Esophagus squamous epithelium (tissue), 5 donors: ENCODE measurements around the gene SCAMP5. TPM values are rescaled to one million over a fixed set of nuclear protein-coding genes. Genes with fewer than 3 reads are reported as not detected.

Source experiments
- DNase-seq: peaks from one replicate; lab custom pipeline; 2025; lab: John Stamatoyannopoulos, UW
- H3K27ac ChIP-seq, 4 donors: fragments of 200-600 bp; sonication (generic); one replicate each; pipeline ENCODE4 v1.5.1; 2016 to 2019; ENCODE audit warnings: mild to moderate bottlenecking in 1 of 4
- H3K27me3 ChIP-seq, 4 donors: fragments of 200-600 bp; sonication (generic); 1 replicate in 3 of 4; 2 replicates in 1 of 4; pipeline versions ENCODE4 v1.5.1 to v1.6.0; 2017 to 2021; ENCODE audit warnings: antibody characterized with exemption in 1 of 4
- H3K36me3 ChIP-seq, 3 donors: fragments of 200-600 bp; sonication (generic); one replicate each; pipeline ENCODE4 v1.5.1; 2016 to 2019
- H3K4me1 ChIP-seq, 3 donors: fragments of 200-600 bp; sonication (generic); one replicate each; pipeline ENCODE4 v1.5.1; 2017 to 2019
- H3K4me3 ChIP-seq, 4 donors: fragments of 200-600 bp; sonication (generic); 1 replicate in 3 of 4; 2 replicates in 1 of 4; pipeline ENCODE4 v1.5.1; 2016 to 2019; ENCODE audit warnings: mild to moderate bottlenecking in 2 of 4, moderate library complexity in 1 of 4
- H3K9me3 ChIP-seq, 3 donors: fragments of 200-600 bp; sonication (generic); one replicate each; pipeline ENCODE4 v1.5.1; 2016 to 2019
- CTCF ChIP-seq, 6 experiments: fragments of 450-650 bp in 4 of 6; fragments of 200-600 bp in 2 of 6; sonication (generic) in 2 of 6; IDR thresholded peaks; one replicate each; pipeline ENCODE4 v1.5.1; 2016 to 2019; ENCODE audit warnings: antibody characterized with exemption in 6 of 6, mild to moderate bottlenecking in 4 of 6, moderate library complexity in 4 of 6
- POLR2A ChIP-seq, 4 donors: fragments of 450-650 bp; IDR thresholded peaks; one replicate each; pipeline ENCODE4 v1.6.1; 2017; ENCODE audit warnings: antibody characterized with exemption in 4 of 4, mild to moderate bottlenecking in 4 of 4, moderate library complexity in 3 of 4
- WGBS, 2 donors: methylation state at CpG; one replicate each; pipeline ENCODE4 v1.1.5; 2018; 5-methylcytosine and 5-hydroxymethylcytosine counted together
- intact Hi-C: fragments of 100-400 bp; cut with DNase I; formaldehyde crosslinking; loops from one replicate; pipeline ENCODE4 v1.15.0; 2022
- total RNA-seq, 4 donors: library from RNA; depleted of rRNA; stranded (reverse); fragments of >200 nt; gene quantifications; one replicate each; pipeline ENCODE4 v1.1.0, GENCODE V29; 2016
- donor health status: DM: yes; HTN: yes; CAD: no.

The SCAMP5 gene
- total RNA-seq, 4 donors from 2014 or later = 0.57 to 2.0 (median 0.67) TPM

GRCh38 chr15:75051711-75052110, 56.3 kb downstream of the SCAMP5 start:
- 95 to 100% methylated on average over 1 to 4 of the region's 4 CpGs for WGBS, 2 donors
- H3K4me3 ChIP-seq = no peak overlapping the region
- intact Hi-C loops = no loop called here
- no peaks in the 10 kb centered on the region for H3K27me3 ChIP-seq
- H3K9me3 ChIP-seq = no peaks in the 10 kb centered on the region
- no peak for TF ChIP-seq POLR2A (IDR thresholded peaks at IDR 0.05)
- no peak for TF ChIP-seq CTCF (IDR thresholded peaks at IDR 0.05)
- no peak for DNase-seq
- H3K27ac ChIP-seq = no peak overlapping the region
- H3K4me1 ChIP-seq = peaks cover 11 to 37% (median 13%) of the 10 kb centered on the region in 3 donors
- peaks cover 0 to 18% (median 0%) of the 10 kb centered on the region in 3 donors for H3K36me3 ChIP-seq

- WGBS, 2 donors = 91 to 98% methylated on average over 5 of the region's 5 CpGs
- H3K9me3 ChIP-seq = no peaks in the 10 kb centered on the region
- TF ChIP-seq CTCF (IDR thresholded peaks at IDR 0.05) = no peak
- no peak for TF ChIP-seq POLR2A (IDR thresholded peaks at IDR 0.05)
- H3K4me1 ChIP-seq = peaks cover 0 to 23% (median under 1%) of the 10 kb centered on the region in 3 donors
- peaks cover 0 to 18% (median 0%) of the 10 kb centered on the region in 3 donors for H3K36me3 ChIP-seq
- DNase-seq = no peak
- H3K27ac ChIP-seq = no peak overlapping the region
- no peaks in the 10 kb centered on the region for H3K27me3 ChIP-seq
- no peak overlapping the region for H3K4me3 ChIP-seq
- intact Hi-C loops = no loop called here
Observed at GRCh38 chr15:75052972-75053747, 57.8 kb downstream of the SCAMP5 start.

GRCh38 chr15:75053748-75054125, 58.4 kb downstream of the SCAMP5 start:
- 88 to 95% methylated on average over 5 to 7 of the region's 7 CpGs for WGBS, 2 donors
- TF ChIP-seq POLR2A (IDR thresholded peaks at IDR 0.05) (no peak), CTCF (IDR thresholded peaks at IDR 0.05) (no peak)
- no peak overlapping the region for H3K4me3 ChIP-seq
- no peaks in the 10 kb centered on the region for H3K27me3 ChIP-seq
- DNase-seq = no peak
- H3K36me3 ChIP-seq = peaks cover 0 to 12% (median 0%) of the 10 kb centered on the region in 3 donors
- H3K9me3 ChIP-seq = no peaks in the 10 kb centered on the region
- intact Hi-C loops = no loop called here
- no peak overlapping the region for H3K27ac ChIP-seq
- H3K4me1 ChIP-seq = peaks cover 0 to 17% (median 0%) of the 10 kb centered on the region in 3 donors

- Histone ChIP-seq H3K4me1 (peaks cover 0 to 11% (median 0%) of the 10 kb centered on the region in 3 donors), H3K36me3 (peaks cover 0 to 6% (median 0%) of the 10 kb centered on the region in 3 donors), H3K27me3 (no peaks in the 10 kb centered on the region), H3K27ac (no peak overlapping the region), H3K9me3 (no peaks in the 10 kb centered on the region), H3K4me3 (no peak overlapping the region)
- 61 to 64% methylated on average over 3 of the region's 3 CpGs for WGBS, 2 donors
- no peak for TF ChIP-seq POLR2A (IDR thresholded peaks at IDR 0.05)
- no peak for TF ChIP-seq CTCF (IDR thresholded peaks at IDR 0.05)
- intact Hi-C loops = no loop called here
- no peak for DNase-seq
Observed at GRCh38 chr15:75054172-75054897, 59.0 kb downstream of the SCAMP5 start.

- WGBS, 2 donors = 91 to 96% methylated on average over 7 of the region's 7 CpGs
- H3K9me3 ChIP-seq = no peaks in the 10 kb centered on the region
- no peaks in the 10 kb centered on the region for H3K36me3 ChIP-seq
- no peak overlapping the region for H3K4me3 ChIP-seq
- H3K27me3 ChIP-seq = no peaks in the 10 kb centered on the region
- no peak overlapping the region for H3K27ac ChIP-seq
- DNase-seq = no peak
- TF ChIP-seq POLR2A (IDR thresholded peaks at IDR 0.05) (no peak), CTCF (IDR thresholded peaks at IDR 0.05) (no peak)
- intact Hi-C loops = no loop called here
- no peaks in the 10 kb centered on the region for H3K4me1 ChIP-seq
Observed at GRCh38 chr15:75056036-75056435, 60.7 kb downstream of the SCAMP5 start.
